H1 (cell line): ENCODE data around the gene UNC80. TPM values are rescaled to one million over a fixed set of nuclear protein-coding genes. Genes with fewer than 3 reads are reported as not detected.

ENCODE experiments used
- CTCF ChIA-PET: fragments of 300-600 bp; sonication (Branson Sonifier 250); formaldehyde crosslinking; loops from one replicate; lab custom pipeline; 2021; ENCODE audit not compliant: partially characterized antibody; lab: Charles Lee
- POLR2A ChIA-PET: fragments of 300-600 bp; sonication (Branson Sonifier 250); formaldehyde crosslinking; loops from one replicate; lab custom pipeline; 2021; ENCODE audit warnings: inconsistent platforms; ENCODE audit not compliant: partially characterized antibody; lab: Charles Lee
- DNase-seq, 2 experiments: peaks; one replicate each; pipeline versions ENCODE4 v3.0.0 to v3.0.0-alpha.2; 2010 to 2022; ENCODE audit warnings: low spot score in 2 of 2, low read depth in 1 of 2, mixed read lengths in 1 of 2
- FAIRE-seq: peaks from 2 replicates; lab custom pipeline; 2011; peaks lifted over from hg19 to GRCh38; lab: Jason Lieb, UNC
- H2AFZ ChIP-seq: 2 replicates; pipeline ENCODE4 v1.8.1; 2012; ENCODE audit warnings: low read length, inconsistent platforms
- H2AK5ac ChIP-seq: 2 replicates; pipeline ENCODE4 v1.6.1; 2013; ENCODE audit warnings: low read depth, low read length
- H2BK120ac ChIP-seq: replicated peaks from 2 replicates; pipeline ENCODE3; 2013; ENCODE audit warnings: low read depth, low read length, inconsistent platforms
- H2BK12ac ChIP-seq: 2 replicates; pipeline ENCODE4 v1.6.1; 2013; ENCODE audit warnings: low read depth, low read length
- H2BK15ac ChIP-seq: 2 replicates; pipeline ENCODE4 v1.6.1; 2013; ENCODE audit warnings: low read length
- H2BK20ac ChIP-seq: 2 replicates; pipeline ENCODE4 v1.6.1; 2013; ENCODE audit warnings: low read length
- H2BK5ac ChIP-seq: 2 replicates; pipeline ENCODE4 v1.6.1; 2013; ENCODE audit warnings: low read depth, low read length
- H3K14ac ChIP-seq: 2 replicates; pipeline ENCODE4 v1.6.1; 2013; ENCODE audit warnings: inconsistent platforms; ENCODE audit not compliant: insufficient read length
- H3K18ac ChIP-seq: 2 replicates; pipeline ENCODE4 v1.6.1; 2013; ENCODE audit warnings: low read length; ENCODE audit errors: extremely low read depth
- H3K23ac ChIP-seq: 2 replicates; pipeline ENCODE4 v1.6.1; 2013; ENCODE audit warnings: inconsistent platforms; ENCODE audit not compliant: insufficient read length
- H3K23me2 ChIP-seq: 2 replicates; pipeline ENCODE4 v1.6.1; 2013; ENCODE audit warnings: low read depth, low read length
- H3K27ac ChIP-seq: 2 replicates; pipeline ENCODE4 v1.6.1; 2011; ENCODE audit warnings: low read depth, low read length, inconsistent platforms
- H3K27me3 ChIP-seq, 4 experiments: replicated peaks in 1 of 4; 1 replicate in 1 of 4; 2 replicates in 3 of 4; pipeline versions ENCODE4 v1.6.1 to v1.8.1; 2011 to 2013; ENCODE audit warnings: low read length in 3 of 4, mild to moderate bottlenecking in 3 of 4, inconsistent platforms in 2 of 4, mixed read lengths in 2 of 4, moderate library complexity in 1 of 4; ENCODE audit not compliant: control insufficient read depth in 3 of 4, insufficient read depth in 3 of 4; ENCODE audit errors: extremely low read depth in 1 of 4
- H3K36me3 ChIP-seq, 4 experiments: 2 replicates each; pipeline versions ENCODE4 v1.6.1 to v1.8.1; 2011 to 2013; ENCODE audit warnings: mild to moderate bottlenecking in 4 of 4, low read length in 3 of 4, moderate library complexity in 2 of 4, control low read depth in 1 of 4, inconsistent platforms in 1 of 4; ENCODE audit not compliant: insufficient read depth in 4 of 4, control insufficient read depth in 2 of 4
- H3K4ac ChIP-seq: replicated peaks from 2 replicates; pipeline ENCODE3; 2013; ENCODE audit warnings: low read length, low read depth, mixed read lengths, inconsistent platforms; ENCODE audit not compliant: insufficient read length
- H3K4me1 ChIP-seq, 4 experiments: replicated peaks in 1 of 4; 1 replicate in 1 of 4; 2 replicates in 3 of 4; pipeline versions ENCODE4 v1.6.1 to v1.8.1; 2011 to 2013; ENCODE audit warnings: low read length in 3 of 4, inconsistent platforms in 2 of 4, mixed read lengths in 1 of 4; ENCODE audit not compliant: insufficient read depth in 4 of 4, control insufficient read depth in 3 of 4
- H3K4me2 ChIP-seq, 2 experiments: 2 replicates each; pipeline versions ENCODE4 v1.6.1 to v1.8.1; 2011 to 2013; ENCODE audit warnings: low read depth in 2 of 2, low read length in 2 of 2, control low read depth in 1 of 2, inconsistent platforms in 1 of 2, mild to moderate bottlenecking in 1 of 2; ENCODE audit not compliant: insufficient read depth in 1 of 2
- H3K4me3 ChIP-seq, 4 experiments: fragments of 200-600, 300-600 bp in 1 of 4; sonication (generic), shearing (Covaris generic), sonication (Bioruptor Twin) in 1 of 4; 2 replicates each; pipeline versions ENCODE4 v1.5.1 to v1.8.1; 2011 to 2016; ENCODE audit warnings: low read length in 4 of 4, low read depth in 3 of 4, control low read depth in 2 of 4, inconsistent platforms in 2 of 4, mild to moderate bottlenecking in 2 of 4, mixed read lengths in 1 of 4, moderate library complexity in 1 of 4; ENCODE audit not compliant: insufficient read depth in 2 of 4; ENCODE audit errors: extremely low read depth in 1 of 4
- H3K56ac ChIP-seq: replicated peaks from 2 replicates; pipeline ENCODE3; 2013; ENCODE audit warnings: low read depth, mild to moderate bottlenecking, mixed read lengths, low read length, inconsistent platforms; ENCODE audit not compliant: insufficient read length
- H3K79me1 ChIP-seq: 2 replicates; pipeline ENCODE4 v1.6.1; 2013; ENCODE audit warnings: low read depth, low read length, control low read depth
- H3K79me2 ChIP-seq, 2 experiments: 2 replicates each; pipeline versions ENCODE4 v1.6.1 to v1.8.1; 2012 to 2013; ENCODE audit warnings: low read length in 2 of 2, mild to moderate bottlenecking in 2 of 2, inconsistent platforms in 1 of 2; ENCODE audit not compliant: insufficient read depth in 2 of 2, control insufficient read depth in 1 of 2
- H3K9ac ChIP-seq, 4 experiments: replicated peaks in 1 of 4; 1 replicate in 1 of 4; 2 replicates in 3 of 4; pipeline versions ENCODE4 v1.6.1 to v1.8.1; 2011 to 2013; ENCODE audit warnings: low read depth in 3 of 4, low read length in 3 of 4, control low read depth in 2 of 4, mild to moderate bottlenecking in 2 of 4, moderate library complexity in 2 of 4, inconsistent platforms in 1 of 4; ENCODE audit errors: extremely low read depth in 1 of 4
- H3K9me3 ChIP-seq, 2 experiments: 2 replicates each; pipeline versions ENCODE4 v1.6.1 to v1.8.1; 2012 to 2013; ENCODE audit warnings: mild to moderate bottlenecking in 2 of 2, moderate library complexity in 2 of 2, control low read depth in 1 of 2, inconsistent platforms in 1 of 2, low read depth in 1 of 2, low read length in 1 of 2, mixed read lengths in 1 of 2; ENCODE audit not compliant: insufficient read depth in 2 of 2
- H4K20me1 ChIP-seq, 2 experiments: replicated peaks in 1 of 2; 2 replicates each; pipeline versions ENCODE3 to v1.8.1; 2011 to 2013; ENCODE audit warnings: inconsistent platforms in 2 of 2, low read length in 2 of 2, mild to moderate bottlenecking in 1 of 2; ENCODE audit not compliant: insufficient read depth in 2 of 2, control insufficient read depth in 1 of 2
- H4K5ac ChIP-seq: 2 replicates; pipeline ENCODE4 v1.6.1; 2013; ENCODE audit warnings: low read length, low read depth, mixed read lengths, inconsistent platforms; ENCODE audit not compliant: insufficient read length
- H4K8ac ChIP-seq: 2 replicates; pipeline ENCODE4 v1.8.0; 2013; ENCODE audit warnings: mild to moderate bottlenecking, moderate library complexity, low read length, inconsistent platforms; ENCODE audit not compliant: insufficient read depth; ENCODE audit errors: extremely low read depth
- H4K91ac ChIP-seq: replicated peaks from 2 replicates; pipeline ENCODE3; 2013; ENCODE audit warnings: low read length, mixed read lengths, inconsistent platforms; ENCODE audit not compliant: insufficient read length
- CEBPB ChIP-seq: IDR thresholded peaks from 2 replicates; pipeline ENCODE4 v1.6.1; 2012; ENCODE audit warnings: low read depth, low read length
- NANOG ChIP-seq: IDR thresholded peaks from 2 replicates; pipeline ENCODE4 v1.6.1; 2011; ENCODE audit warnings: low read length, low read depth, mild to moderate bottlenecking, inconsistent platforms; ENCODE audit not compliant: insufficient read depth, poor library complexity, severe bottlenecking
- WGBS, 2 experiments: shearing (Covaris generic) in 1 of 2; methylation state at CpG; one replicate each; pipeline versions ENCODE4 v1.1.6 to v1.1.7; 2013 to 2015; ENCODE audit warnings: low lambda C conversion rate in 2 of 2, mixed read lengths in 2 of 2, inconsistent platforms in 1 of 2, low coverage in 1 of 2, missing lambda C conversion rate in 1 of 2; ENCODE audit not compliant: insufficient replicate concordance in 2 of 2, insufficient coverage in 1 of 2, insufficient read length in 1 of 2; ENCODE audit errors: extremely low coverage in 1 of 2, missing lambda C conversion rate in 1 of 2; 5-methylcytosine and 5-hydroxymethylcytosine counted together
- polyA plus RNA-seq, 7 experiments: library from polyadenylated mRNA; depleted of rRNA in 3 of 7; stranded (reverse) in 5 of 7; unstranded in 2 of 7; fragments of >200 nt in 5 of 7; fragments of 200-250 nt in 2 of 7; gene quantifications; 1 replicate in 5 of 7; 2 replicates in 1 of 7; 4 replicates in 1 of 7; pipeline versions ENCODE4 v1.2.1 to v1.2.3, GENCODE V29; 2011 to 2013; ENCODE audit warnings: missing spikeins in 2 of 7, mixed read lengths in 2 of 7
- total RNA-seq: library from RNA; stranded (reverse); fragmentation: NEBNext Ultra II Directional; extraction: Animal tissue kit (Norgen Biotek cat#: 25700); gene quantifications from 2 replicates; pipeline ENCODE4 v1.2.1, GENCODE V29; 2021

Gene UNC80
- total and polyA plus RNA-seq, 2 of the 8 experiments (the other 6 are each of a cell fraction or from before 2014, with no cell fraction given) = 0.53 to 0.56 TPM

DNA sequence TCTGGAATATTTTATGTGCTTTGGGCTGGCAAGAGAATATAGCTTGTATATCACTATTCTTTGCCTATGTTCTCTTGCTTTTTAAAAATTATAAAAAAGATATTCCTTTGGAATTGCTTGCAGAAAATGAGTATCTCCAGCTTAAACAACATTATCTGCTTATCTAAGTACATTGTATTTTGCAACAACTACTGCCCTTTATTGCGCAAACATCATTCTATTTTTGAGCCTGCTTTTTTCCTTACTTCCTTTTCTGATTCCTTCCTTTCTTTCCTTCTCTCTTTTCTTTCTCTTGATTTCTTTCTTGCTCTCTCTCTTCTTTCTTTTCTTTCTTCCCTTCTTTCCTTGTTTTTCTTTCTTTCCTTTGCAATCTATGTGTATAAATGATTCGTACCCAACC lies 74.0 kb downstream of the UNC80 start:
- H3K23me2 ChIP-seq = no peaks in the 10 kb centered on the region
- H4K8ac ChIP-seq = no peak overlapping the region
- no peak overlapping the region for H3K27ac ChIP-seq
- no peaks in the 10 kb centered on the region; a peak in 2 of 7 replicates for H3K4me1 ChIP-seq
- H2BK5ac ChIP-seq = no peak overlapping the region
- H3K4me3 ChIP-seq = no peak overlapping the region
- ChIA-PET POLR2A (no interaction called here), CTCF (interaction anchor here (1.3 kb wide), 1 partner anchor 509 kb away, joined by 3 read pairs; no protein-coding TSS in a partner anchor)
- FAIRE-seq (no peak), DNase-seq (no peak)
- H2AK5ac ChIP-seq = no peak overlapping the region
- H4K91ac ChIP-seq = no peak overlapping the region
- H3K18ac ChIP-seq = no peak overlapping the region
- no peaks in the 10 kb centered on the region for H3K79me2 ChIP-seq
- no peaks in the 10 kb centered on the region for H3K9me3 ChIP-seq
- no peak overlapping the region for H3K23ac ChIP-seq
- no peaks in the 10 kb centered on the region for H3K79me1 ChIP-seq
- no peaks in the 10 kb centered on the region for H3K27me3 ChIP-seq
- H4K5ac ChIP-seq = no peak overlapping the region
- H3K9ac ChIP-seq = no peak overlapping the region
- H3K4me2 ChIP-seq = no peak overlapping the region
- no peak overlapping the region for H2BK20ac ChIP-seq
- no peak overlapping the region for H3K56ac ChIP-seq
- no peaks in the 10 kb centered on the region for H4K20me1 ChIP-seq
- no peaks in the 10 kb centered on the region for H3K36me3 ChIP-seq
- TF ChIP-seq CEBPB (peak; percentile 59; the same call in 1 of the 2 replicates), NANOG (no peak)
- H3K14ac ChIP-seq = no peak overlapping the region
- H2BK15ac ChIP-seq = no peak overlapping the region
- no peak overlapping the region for H2AFZ ChIP-seq
- 88% methylated on average over 2 of the region's 2 CpGs; no CpG with 5 or more reads in 1 of the 2 experiments for WGBS, 2 experiments
- no peak overlapping the region for H2BK120ac ChIP-seq
- no peak overlapping the region for H3K4ac ChIP-seq
- no peak overlapping the region for H2BK12ac ChIP-seq
